ENCODE results near the gene OR2AT4. TPM values are rescaled to one million over a fixed set of nuclear protein-coding genes. Genes with fewer than 3 reads are reported as not detected.

OR2AT4 gene
- total and polyA plus RNA-seq, 2 donors from 2014 or later = not detected

GRCh38 chr11:75118577-75118976 is 21.9 kb upstream of the OR2AT4 start:
- Histone ChIP-seq H3K27ac (ENCODE audit: low read depth in 2 of 2, low read length in 2 of 2) (no peak overlapping the region), H3K27me3 (ENCODE audit: control insufficient read depth, insufficient read depth, low read length) (no peaks in the 10 kb centered on the region), H3K9me3 (ENCODE audit: control insufficient read depth in 2 of 3, insufficient read depth in 1 of 3, low read length in 3 of 3) (peaks cover 0 to 6% (median 2%) of the 10 kb centered on the region in 3 donors), H3K4me3 (ENCODE audit: low read length in 3 of 3) (no peak overlapping the region), H3K36me3 (ENCODE audit: control insufficient read depth in 2 of 3, insufficient read depth in 3 of 3, low read length in 3 of 3) (no peaks in the 10 kb centered on the region), H3K9ac (ENCODE audit: low read length in 3 of 3) (no peak overlapping the region), H3K4me1 (ENCODE audit: control insufficient read depth in 2 of 3, insufficient read depth in 2 of 3, low read depth in 1 of 3, low read length in 3 of 3) (no peaks in the 10 kb centered on the region)
- TF ChIP-seq, protein P1, sequence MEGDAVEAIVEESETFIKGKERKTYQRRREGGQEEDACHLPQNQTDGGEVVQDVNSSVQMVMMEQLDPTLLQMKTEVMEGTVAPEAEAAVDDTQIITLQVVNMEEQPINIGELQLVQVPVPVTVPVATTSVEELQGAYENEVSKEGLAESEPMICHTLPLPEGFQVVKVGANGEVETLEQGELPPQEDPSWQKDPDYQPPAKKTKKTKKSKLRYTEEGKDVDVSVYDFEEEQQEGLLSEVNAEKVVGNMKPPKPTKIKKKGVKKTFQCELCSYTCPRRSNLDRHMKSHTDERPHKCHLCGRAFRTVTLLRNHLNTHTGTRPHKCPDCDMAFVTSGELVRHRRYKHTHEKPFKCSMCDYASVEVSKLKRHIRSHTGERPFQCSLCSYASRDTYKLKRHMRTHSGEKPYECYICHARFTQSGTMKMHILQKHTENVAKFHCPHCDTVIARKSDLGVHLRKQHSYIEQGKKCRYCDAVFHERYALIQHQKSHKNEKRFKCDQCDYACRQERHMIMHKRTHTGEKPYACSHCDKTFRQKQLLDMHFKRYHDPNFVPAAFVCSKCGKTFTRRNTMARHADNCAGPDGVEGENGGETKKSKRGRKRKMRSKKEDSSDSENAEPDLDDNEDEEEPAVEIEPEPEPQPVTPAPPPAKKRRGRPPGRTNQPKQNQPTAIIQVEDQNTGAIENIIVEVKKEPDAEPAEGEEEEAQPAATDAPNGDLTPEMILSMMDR (IDR thresholded peaks at IDR 0.05; ENCODE audit: borderline replicate concordance, extremely low read depth, insufficient read depth) = no peak
- DNase-seq (no peak), FAIRE-seq (no peak)
- intact Hi-C loops (cut with DNase I) = no loop called here

DNA sequence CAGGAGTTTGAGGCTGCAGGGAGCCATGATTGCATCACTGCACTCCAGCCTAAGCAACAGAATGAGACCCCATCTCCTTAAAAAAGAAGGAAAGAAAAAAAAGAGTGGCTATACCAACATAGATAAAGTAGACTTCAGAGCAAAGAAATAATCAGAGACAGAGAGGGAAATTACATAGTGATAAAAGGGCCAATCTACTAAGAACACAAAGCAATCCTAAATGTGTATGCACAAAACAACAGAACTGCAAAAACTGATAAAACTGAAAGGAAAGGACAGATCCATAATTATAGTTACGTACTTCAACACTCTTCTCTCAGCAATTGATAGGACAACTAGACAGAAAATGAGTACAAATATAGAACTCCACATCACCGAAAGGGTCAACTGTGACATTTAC is 17.8 kb upstream of the OR2AT4 start:
- Histone ChIP-seq H3K9me3 (ENCODE audit: control insufficient read depth in 2 of 3, insufficient read depth in 1 of 3, low read length in 3 of 3) (peaks cover 0 to 11% (median 2%) of the 10 kb centered on the region in 3 donors), H3K4me1 (ENCODE audit: control insufficient read depth in 2 of 3, insufficient read depth in 2 of 3, low read depth in 1 of 3, low read length in 3 of 3) (no peaks in the 10 kb centered on the region), H3K36me3 (ENCODE audit: control insufficient read depth in 2 of 3, insufficient read depth in 3 of 3, low read length in 3 of 3) (no peaks in the 10 kb centered on the region), H3K9ac (ENCODE audit: low read length in 3 of 3) (no peak overlapping the region), H3K27me3 (ENCODE audit: control insufficient read depth, insufficient read depth, low read length) (no peaks in the 10 kb centered on the region), H3K27ac (ENCODE audit: low read depth in 2 of 2, low read length in 2 of 2) (no peak overlapping the region), H3K4me3 (ENCODE audit: low read length in 3 of 3) (no peak overlapping the region)
- TF ChIP-seq, protein P1 (IDR thresholded peaks at IDR 0.05; ENCODE audit: borderline replicate concordance, extremely low read depth, insufficient read depth) = no peak
- intact Hi-C loops (cut with DNase I) = no loop called here
- DNase-seq (no peak), FAIRE-seq (no peak)

GRCh38 chr11:75113030-75113429 is 16.4 kb upstream of the OR2AT4 start:
- Histone ChIP-seq H3K4me1 (ENCODE audit: control insufficient read depth in 2 of 3, insufficient read depth in 2 of 3, low read depth in 1 of 3, low read length in 3 of 3) (no peaks in the 10 kb centered on the region), H3K36me3 (ENCODE audit: control insufficient read depth in 2 of 3, insufficient read depth in 3 of 3, low read length in 3 of 3) (no peaks in the 10 kb centered on the region)
- FAIRE-seq = no peak

More at GRCh38 chr11:75113030-75113429, 16.4 kb upstream of the OR2AT4 start:
- H3K4me3 ChIP-seq (ENCODE audit: low read length in 3 of 3) = no peak overlapping the region
- peaks cover 0 to 11% (median 2%) of the 10 kb centered on the region in 3 donors for H3K9me3 ChIP-seq (ENCODE audit: control insufficient read depth in 2 of 3, insufficient read depth in 1 of 3, low read length in 3 of 3)
- H3K27ac ChIP-seq (ENCODE audit: low read depth in 2 of 2, low read length in 2 of 2) = no peak overlapping the region
- no peaks in the 10 kb centered on the region for H3K27me3 ChIP-seq (ENCODE audit: control insufficient read depth, insufficient read depth, low read length)
- intact Hi-C loops (cut with DNase I) = no loop called here
- H3K9ac ChIP-seq (ENCODE audit: low read length in 3 of 3) = no peak overlapping the region
- no peak for DNase-seq
- TF ChIP-seq, protein P1 (IDR thresholded peaks at IDR 0.05; ENCODE audit: borderline replicate concordance, extremely low read depth, insufficient read depth) = no peak

All from kidney (tissue), 14 donors.